GM23248 (cell line): ENCODE results near the gene RALGPS1. TPM values are rescaled to one million over a fixed set of nuclear protein-coding genes. Genes with fewer than 3 reads are reported as not detected.

Experiments used
- DNase-seq: peaks from one replicate; pipeline ENCODE4 v3.0.0-alpha.2; 2015
- H2AFZ ChIP-seq: fragments of 200-600 bp; sonication (generic); 2 replicates; pipeline ENCODE4 v1.6.1; 2016; ENCODE audit warnings: antibody characterized with exemption
- H3F3A ChIP-seq: fragments of 200-600 bp; sonication (generic); 2 replicates; pipeline ENCODE4 v1.6.1; 2016; ENCODE audit warnings: mild to moderate bottlenecking, antibody characterized with exemption, mixed run types; ENCODE audit not compliant: insufficient read depth
- H3K27ac ChIP-seq: fragments of 200-600 bp; sonication (generic); 2 replicates; pipeline ENCODE4 v1.5.1; 2016; ENCODE audit warnings: mild to moderate bottlenecking
- H3K27me3 ChIP-seq: fragments of 200-600 bp; sonication (generic); replicated peaks from 2 replicates; pipeline ENCODE4 v1.6.1; 2016; ENCODE audit warnings: mild to moderate bottlenecking; ENCODE audit not compliant: insufficient read depth
- H3K36me3 ChIP-seq: fragments of 200-600 bp; sonication (generic); 2 replicates; pipeline ENCODE4 v1.6.1; 2016; ENCODE audit warnings: low read depth, mild to moderate bottlenecking
- H3K4me1 ChIP-seq: fragments of 200-600 bp; sonication (generic); 2 replicates; pipeline ENCODE4 v1.6.1; 2016; ENCODE audit warnings: mild to moderate bottlenecking; ENCODE audit not compliant: insufficient read depth
- H3K4me2 ChIP-seq: fragments of 200-600 bp; sonication (generic); one replicate; pipeline ENCODE4 v1.6.1; 2016; ENCODE audit warnings: mild to moderate bottlenecking; ENCODE audit not compliant: unreplicated experiment
- H3K4me3 ChIP-seq: fragments of 200-600 bp; sonication (generic); 2 replicates; pipeline ENCODE4 v1.5.1; 2016; ENCODE audit warnings: mild to moderate bottlenecking
- H3K79me2 ChIP-seq: fragments of 200-600 bp; sonication (generic); 2 replicates; pipeline ENCODE4 v1.6.1; 2016; ENCODE audit warnings: mild to moderate bottlenecking; ENCODE audit not compliant: insufficient read depth
- H3K9ac ChIP-seq: fragments of 200-600 bp; sonication (generic); 2 replicates; pipeline ENCODE4 v1.6.1; 2016; ENCODE audit warnings: mild to moderate bottlenecking
- H3K9me2 ChIP-seq: fragments of 200-600 bp; sonication (generic); 2 replicates; pipeline ENCODE4 v1.6.1; 2016; ENCODE audit warnings: mixed run types, mild to moderate bottlenecking, moderate library complexity; ENCODE audit not compliant: insufficient read depth
- H3K9me3 ChIP-seq: fragments of 200-600 bp; sonication (generic); one replicate; pipeline ENCODE4 v1.6.1; 2017; ENCODE audit warnings: low read depth
- H4K20me1 ChIP-seq: fragments of 200-600 bp; sonication (generic); 2 replicates; pipeline ENCODE4 v1.6.0; 2016; ENCODE audit not compliant: insufficient read depth
- EZH2 ChIP-seq: fragments of 200-600 bp; sonication (generic); IDR thresholded peaks from 2 replicates; pipeline ENCODE4 v1.6.1; 2018; ENCODE audit warnings: antibody characterized with exemption, mild to moderate bottlenecking; ENCODE audit not compliant: insufficient read depth, poor library complexity, severe bottlenecking
- EZH2phosphoT487 ChIP-seq: fragments of 200-600 bp; sonication (generic); IDR thresholded peaks from 2 replicates; pipeline ENCODE4 v1.6.1; 2018; ENCODE audit warnings: antibody characterized with exemption, moderate library complexity, mild to moderate bottlenecking, low read depth; ENCODE audit not compliant: insufficient read depth
- WGBS, 2 experiments: methylation state at CpG; one replicate each; pipeline ENCODE4 v1.1.6; 2015 to 2017; ENCODE audit warnings: low lambda C conversion rate in 2 of 2, low coverage in 1 of 2; ENCODE audit errors: missing lambda C conversion rate in 2 of 2; 5-methylcytosine and 5-hydroxymethylcytosine counted together
- in situ Hi-C: fragments of 300-500 bp; cut with MboI; formaldehyde crosslinking; loops from 2 replicates; pipeline ENCODE4 v1.15.0; 2020
- polyA plus RNA-seq: library from polyadenylated mRNA; unstranded; fragments of >200 nt; fragmentation: Nextera tagmentation; extraction: Ambion mirVana; gene quantifications from 2 replicates; pipeline ENCODE4 v1.2.1, GENCODE V29; 2016
- total RNA-seq: library from RNA; depleted of rRNA; stranded (reverse); fragments of >200 nt; shearing (Covaris generic); gene quantifications from 2 replicates; pipeline ENCODE4 v1.2.3, GENCODE V29; 2014

Gene RALGPS1
- total and polyA plus RNA-seq, 2 experiments from 2014 or later = 0.54 to 1.8 TPM

GRCh38 chr9:127067603-127068220 lies 153.1 kb downstream of the RALGPS1 start:
- no peaks in the 10 kb centered on the region for H3K9me2 ChIP-seq
- in situ Hi-C loops = no loop called here
- H3K79me2 ChIP-seq = no peaks in the 10 kb centered on the region
- no peak overlapping the region for H3K27ac ChIP-seq
- no peaks in the 10 kb centered on the region for H4K20me1 ChIP-seq
- no peak for DNase-seq
- peaks cover 18% of the 10 kb centered on the region for H3F3A ChIP-seq
- H3K9ac ChIP-seq = no peak overlapping the region
- no peak for TF ChIP-seq EZH2
- no peak overlapping the region for H3K4me2 ChIP-seq
- WGBS, 2 experiments = 88 to 89% methylated on average over 5 of the region's 5 CpGs
- H3K27me3 ChIP-seq = no peaks in the 10 kb centered on the region
- no peak overlapping the region for H2AFZ ChIP-seq
- H3K36me3 ChIP-seq = no peaks in the 10 kb centered on the region
- peaks cover under 1% of the 10 kb centered on the region for H3K9me3 ChIP-seq
- peaks cover 15% of the 10 kb centered on the region for H3K4me1 ChIP-seq
- H3K4me3 ChIP-seq = no peak overlapping the region

- WGBS, 2 experiments = 85 to 89% methylated on average over 4 of the region's 4 CpGs
- H3K9me3 ChIP-seq = peaks cover 3% of the 10 kb centered on the region
- H3F3A ChIP-seq = peaks cover 7% of the 10 kb centered on the region; the same call in 1 of the 2 replicates
- in situ Hi-C loops = no loop called here
- no peak overlapping the region for H3K4me3 ChIP-seq
- no peak for TF ChIP-seq EZH2
- no peak for TF ChIP-seq EZH2phosphoT487
- no peaks in the 10 kb centered on the region for H3K36me3 ChIP-seq
- H3K27ac ChIP-seq = no peak overlapping the region
- H4K20me1 ChIP-seq = no peaks in the 10 kb centered on the region
- H3K4me1 ChIP-seq = 0 out of 2 replicates have a peak, but pooled peaks cover 6% of the 10 kb centered on the region
- no peaks in the 10 kb centered on the region for H3K9me2 ChIP-seq
- H3K27me3 ChIP-seq = no peaks in the 10 kb centered on the region
- H3K79me2 ChIP-seq = no peaks in the 10 kb centered on the region
- H3K4me2 ChIP-seq = no peak overlapping the region
- H2AFZ ChIP-seq = no peak overlapping the region
- DNase-seq = no peak
- H3K9ac ChIP-seq = no peak overlapping the region
Measured at GRCh38 chr9:127074561-127075548, 160.3 kb downstream of the RALGPS1 start.

GRCh38 chr9:127075624-127076372 lies 161.2 kb downstream of the RALGPS1 start:
- H4K20me1 ChIP-seq = no peaks in the 10 kb centered on the region
- no peaks in the 10 kb centered on the region for H3K27me3 ChIP-seq
- no peak overlapping the region for H3K27ac ChIP-seq
- peaks cover 3% of the 10 kb centered on the region for H3K9me3 ChIP-seq
- 16 to 20% methylated on average over 2 of the region's 2 CpGs for WGBS, 2 experiments
- H3F3A ChIP-seq = peaks cover 7% of the 10 kb centered on the region; the same call in 1 of the 2 replicates
- in situ Hi-C loops = no loop called here
- no peak overlapping the region for H3K4me3 ChIP-seq
- no peaks in the 10 kb centered on the region for H3K9me2 ChIP-seq
- H3K79me2 ChIP-seq = no peaks in the 10 kb centered on the region
- no peaks in the 10 kb centered on the region for H3K36me3 ChIP-seq
- H2AFZ ChIP-seq = no peak overlapping the region
- no peak for TF ChIP-seq EZH2phosphoT487
- TF ChIP-seq EZH2 = no peak
- H3K4me1 ChIP-seq = 0 out of 2 replicates have a peak, but pooled peaks cover 6% of the 10 kb centered on the region
- no peak overlapping the region for H3K4me2 ChIP-seq
- no peak overlapping the region for H3K9ac ChIP-seq
- DNase-seq = no peak
